HTERT RPE-1 (cell line): ENCODE data around the gene TENM4.

ENCODE experiments used
- in situ Hi-C: fragments of 300-500 bp; cut with MboI; formaldehyde crosslinking; loops from 4 replicates; pipeline ENCODE4 v1.14.3; 2020; ENCODE audit warnings: low sequenced_read_pairs

TENM4 gene

GRCh38 chr11:79071190-79071589, 369.6 kb downstream of the TENM4 start:
- in situ Hi-C loops = no loop called here

- in situ Hi-C loops = no loop called here
These were observed 370.3 kb downstream of the TENM4 start for GRCh38 chr11:79070518-79070917.

DNA sequence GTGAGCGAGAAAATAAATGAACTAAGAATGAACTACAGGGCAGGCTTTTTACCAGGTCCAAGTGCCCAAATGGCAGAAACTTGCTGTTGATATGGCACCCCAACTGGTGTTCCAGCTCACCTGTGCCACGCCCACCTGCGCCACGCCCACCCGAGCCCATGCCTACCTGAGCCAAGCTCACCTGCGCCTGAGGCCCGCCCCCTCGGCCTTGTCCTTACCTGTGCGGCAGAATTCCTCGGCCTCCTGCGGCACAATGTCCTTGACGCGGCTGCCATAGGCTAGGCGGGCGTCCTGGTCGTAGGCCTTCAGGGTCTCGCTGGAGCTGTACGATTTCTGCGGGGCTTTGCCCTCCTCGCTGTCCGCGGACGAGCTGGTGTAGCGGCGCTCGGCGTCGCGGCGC, 371.3 kb downstream of the TENM4 start:
- in situ Hi-C loops = no loop called here

DNA sequence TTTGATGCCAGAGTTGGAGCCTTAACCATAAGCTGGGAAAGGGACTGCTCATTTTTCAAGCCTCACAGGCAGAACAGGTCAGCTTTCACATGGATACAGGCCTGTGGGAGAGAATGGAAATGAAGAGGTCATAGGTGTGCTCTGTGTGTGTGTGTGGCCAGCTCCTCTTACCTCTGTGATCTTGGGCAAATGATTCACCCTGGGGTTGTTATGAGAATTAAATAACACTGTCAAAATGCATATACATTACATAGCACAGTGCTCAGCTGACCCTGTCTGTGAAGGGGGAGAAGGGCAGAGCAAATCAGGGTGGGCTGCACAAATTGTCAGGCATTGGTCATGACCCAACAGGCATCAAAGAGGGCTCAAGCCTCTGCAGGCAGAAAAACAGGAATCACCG, 372.5 kb downstream of the TENM4 start:
- in situ Hi-C loops = no loop called here

GRCh38 chr11:79067352-79067679, 373.5 kb downstream of the TENM4 start:
- in situ Hi-C loops = no loop called here

DNA sequence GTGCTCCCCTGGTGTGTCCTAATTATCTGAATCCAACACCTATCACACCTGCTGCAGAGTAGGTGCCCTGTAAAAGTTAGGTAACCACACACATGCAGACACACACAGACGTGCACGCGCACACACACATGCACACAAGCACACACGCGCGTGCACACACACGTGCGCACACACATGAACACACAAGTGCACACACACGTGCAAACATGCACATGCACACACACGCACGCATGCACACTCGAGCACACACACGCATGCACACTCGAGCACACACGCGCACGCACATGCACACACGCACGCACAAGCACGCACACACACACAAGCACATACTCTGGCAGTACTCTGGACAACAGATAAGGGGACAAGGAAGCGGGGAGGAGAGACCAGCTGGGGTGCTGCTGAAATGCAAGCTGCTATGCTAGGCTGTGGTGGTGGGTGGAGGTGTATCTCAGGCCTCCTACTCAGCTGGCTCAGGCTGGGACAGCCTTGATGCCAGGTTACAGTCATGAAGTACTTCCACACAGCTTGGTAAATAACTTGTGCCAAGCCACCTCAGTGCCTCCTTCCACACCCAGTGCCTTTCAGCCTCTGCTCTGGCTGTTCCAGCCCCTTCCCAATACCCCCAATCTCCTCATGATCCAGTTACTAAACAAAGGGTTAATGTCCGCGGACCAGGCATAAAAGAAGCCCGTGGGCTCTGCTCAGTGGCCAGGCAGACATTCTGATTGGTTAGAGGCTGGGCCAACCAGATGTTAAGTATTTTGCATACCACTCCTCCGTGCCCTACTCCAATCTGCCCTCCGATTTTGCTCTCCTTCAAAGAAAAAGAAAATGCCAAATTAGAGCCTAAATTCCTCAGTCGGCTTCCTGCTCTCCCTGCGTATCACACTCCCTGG, 374.1 kb downstream of the TENM4 start:
- in situ Hi-C loops = no loop called here

DNA sequence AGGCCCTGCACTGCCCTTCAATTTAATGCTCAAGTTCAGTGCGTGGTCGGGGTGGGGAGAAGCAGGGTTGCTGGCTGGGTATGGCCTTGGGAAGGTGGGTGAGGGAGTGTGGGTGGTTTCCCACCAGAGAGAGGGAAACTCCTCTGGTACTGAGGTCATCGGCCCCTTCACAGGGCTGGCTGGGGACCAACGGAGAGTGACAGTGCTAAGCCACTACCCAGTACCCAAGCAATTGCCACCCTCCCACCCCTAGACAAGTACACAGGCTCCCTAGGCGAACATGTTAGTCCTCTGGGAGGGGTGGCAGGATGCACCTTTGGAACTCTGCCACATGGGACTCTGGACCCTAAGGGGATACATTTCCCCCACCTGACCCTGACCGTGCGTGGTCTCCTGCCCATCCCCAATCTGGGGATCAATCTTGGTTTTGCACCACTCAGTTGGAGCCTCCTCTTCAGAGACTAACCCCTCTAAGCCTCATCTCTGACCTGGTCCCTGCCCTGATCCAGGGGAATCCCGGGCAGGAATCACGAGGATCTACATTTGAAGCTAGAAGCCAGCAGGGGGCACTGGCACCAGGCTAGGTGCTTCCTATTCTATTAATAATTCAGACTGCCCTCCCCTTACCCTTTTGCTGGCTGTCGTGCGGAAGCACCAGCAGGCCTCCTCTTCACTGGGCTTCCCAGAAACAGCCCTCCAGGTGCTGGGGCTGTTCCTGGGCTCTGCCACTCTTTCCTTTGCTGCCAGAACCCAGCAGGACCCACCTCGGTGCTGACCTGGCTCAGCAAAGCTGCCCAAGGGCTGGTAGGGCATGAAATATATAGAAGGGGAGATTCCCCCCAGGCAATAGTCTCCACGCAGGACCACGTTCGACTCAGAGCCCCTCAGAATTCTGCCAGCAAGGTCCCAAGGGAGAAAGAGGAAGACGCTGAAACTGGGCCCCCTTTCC, 377.7 kb downstream of the TENM4 start:
- in situ Hi-C loops = no loop called here

DNA sequence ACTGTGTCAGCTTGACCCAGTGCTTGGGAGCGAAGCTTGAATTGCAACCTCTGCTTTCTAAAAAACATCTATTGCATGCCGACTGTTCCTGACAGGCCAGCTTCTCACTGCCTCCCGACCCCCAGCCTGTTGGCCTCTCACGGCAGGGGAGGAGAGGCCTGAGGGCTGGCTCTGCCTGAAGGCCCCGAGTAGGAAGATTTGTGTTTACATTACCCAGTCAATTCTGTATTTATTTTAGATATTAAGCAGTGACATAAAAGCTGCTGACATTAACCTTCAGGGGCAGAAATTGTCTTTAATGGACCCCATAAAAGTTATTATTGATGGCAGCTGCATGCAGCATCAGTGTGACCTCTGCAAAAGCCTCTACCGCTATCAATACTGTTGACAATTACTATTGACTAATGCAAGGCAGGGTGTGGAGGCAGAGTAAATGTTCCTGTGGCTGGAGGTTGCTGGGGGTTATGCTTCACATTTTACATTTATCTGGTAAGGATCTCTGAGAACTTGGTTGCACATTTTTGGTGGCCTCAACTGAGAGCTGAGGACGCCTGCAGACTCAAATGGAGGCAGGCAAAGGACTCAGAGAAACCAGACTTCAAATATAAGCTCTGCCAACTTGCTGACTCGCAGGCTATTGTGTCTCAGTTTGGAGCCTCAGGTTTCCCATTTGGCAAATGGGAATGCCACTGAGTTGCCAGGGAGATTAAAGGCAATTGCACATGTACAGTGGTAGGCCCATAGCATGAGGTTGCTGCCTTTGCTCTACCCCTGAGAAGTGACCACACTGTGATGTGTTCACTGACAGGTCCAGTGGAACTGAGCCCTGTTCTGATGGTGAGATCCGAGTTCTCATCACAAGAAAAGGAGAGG, 380.5 kb downstream of the TENM4 start:
- in situ Hi-C loops = no loop called here

- in situ Hi-C loops = no loop called here
These were observed 381.7 kb downstream of the TENM4 start for GRCh38 chr11:79059141-79059540.

GRCh38 chr11:79055856-79056631, 384.8 kb downstream of the TENM4 start:
- in situ Hi-C loops = no loop called here

GRCh38 chr11:79054636-79055035, 386.2 kb downstream of the TENM4 start:
- in situ Hi-C loops = no loop called here

GRCh38 chr11:79052544-79052943, 388.3 kb downstream of the TENM4 start:
- in situ Hi-C loops = no loop called here

- in situ Hi-C loops = no loop called here
These were observed 390.0 kb downstream of the TENM4 start for GRCh38 chr11:79050786-79051185.

GRCh38 chr11:79049741-79050179, 391.1 kb downstream of the TENM4 start:
- in situ Hi-C loops = no loop called here

- in situ Hi-C loops = no loop called here
These were observed 392.9 kb downstream of the TENM4 start for GRCh38 chr11:79047980-79048379.

DNA sequence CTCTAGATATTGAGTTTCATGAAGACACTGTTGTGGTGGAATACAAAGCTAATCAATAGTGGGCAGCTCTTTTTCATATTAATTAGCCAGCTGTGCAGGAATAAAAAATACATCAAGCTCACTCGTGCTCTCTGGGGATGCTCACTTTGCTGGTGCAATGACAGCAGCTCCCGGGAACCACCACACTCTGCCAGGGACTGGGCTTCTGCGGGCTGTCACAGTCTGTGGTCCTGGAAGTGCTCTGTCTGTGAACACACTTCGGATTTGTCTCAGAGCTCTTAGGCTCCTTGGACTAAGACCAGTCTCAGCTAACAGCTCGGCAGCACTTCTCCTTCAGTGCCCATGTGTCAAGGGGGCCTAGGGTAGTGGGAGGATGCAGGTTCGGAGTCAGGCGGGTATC, 393.5 kb downstream of the TENM4 start:
- in situ Hi-C loops = no loop called here

- in situ Hi-C loops = no loop called here
These were observed 394.5 kb downstream of the TENM4 start for GRCh38 chr11:79046366-79046765.

GRCh38 chr11:79045800-79046304, 395.0 kb downstream of the TENM4 start:
- in situ Hi-C loops = no loop called here

DNA sequence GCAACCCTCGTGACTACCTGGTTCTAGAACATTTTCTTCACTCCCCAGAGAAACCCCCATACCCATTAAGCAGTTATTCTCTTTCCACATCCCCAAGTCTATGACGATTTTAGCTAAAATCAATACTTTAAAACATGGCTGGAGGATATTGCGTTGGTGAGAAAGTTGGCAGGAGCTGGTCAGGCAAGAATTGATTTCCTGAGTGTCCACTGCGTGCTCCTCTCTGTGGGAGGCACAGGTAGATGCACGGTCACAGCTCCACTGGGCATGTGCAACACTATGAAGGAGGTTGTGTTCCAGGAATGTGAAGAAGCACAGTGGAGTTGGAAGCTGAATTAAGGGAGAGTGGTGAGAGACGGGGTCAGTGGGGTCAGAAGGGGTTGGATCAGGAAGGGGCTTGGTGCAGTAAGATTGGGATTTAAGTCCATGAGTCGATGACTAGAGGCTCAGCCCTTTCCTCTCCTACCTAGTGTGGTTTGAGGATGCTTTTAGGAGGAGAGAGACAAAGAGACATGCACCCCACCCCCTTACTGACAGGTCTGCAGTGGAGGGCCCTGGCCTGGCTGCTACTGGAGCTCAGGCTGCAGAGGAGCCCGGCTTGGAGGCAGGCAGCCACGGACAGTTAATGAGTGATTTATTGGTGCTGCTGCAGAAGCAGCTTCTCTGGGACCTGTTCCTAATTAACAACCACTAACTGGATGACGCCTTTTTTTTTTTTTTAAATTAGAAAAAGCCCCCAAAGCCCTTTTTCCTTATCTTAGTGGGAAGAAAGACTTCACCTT, 395.6 kb downstream of the TENM4 start:
- in situ Hi-C loops = no loop called here
